Lower leg skin (tissue), 4 donors: ENCODE data around the gene RAP1GAP2. TPM values are rescaled to one million over a fixed set of nuclear protein-coding genes. Genes with fewer than 3 reads are reported as not detected.
A peak's percentile ranks its signal among the peaks of the same experiment; 100 is the strongest.

ENCODE experiments used
- DNase-seq, 2 donors: peaks; one replicate each; pipeline ENCODE4 v3.0.0-alpha.2; 2019; ENCODE audit warnings: low spot score in 2 of 2
- H3K4me3 ChIP-seq: fragments of 200-600 bp; sonication (generic); 2 replicates; pipeline ENCODE4 v1.5.1; 2017; ENCODE audit warnings: mild to moderate bottlenecking, low read depth; ENCODE audit not compliant: poor library complexity, severe bottlenecking
- POLR2A ChIP-seq, 2 donors: fragments of 450-650 bp; IDR thresholded peaks; one replicate each; pipeline ENCODE4 v1.6.1; 2016 to 2017; ENCODE audit warnings: antibody characterized with exemption in 2 of 2, mild to moderate bottlenecking in 1 of 2, moderate library complexity in 1 of 2
- WGBS, 2 donors: methylation state at CpG; one replicate each; pipeline ENCODE4 v1.1.5; 2018; 5-methylcytosine and 5-hydroxymethylcytosine counted together
- intact Hi-C: fragments of 100-400 bp; cut with DNase I; formaldehyde crosslinking; loops from one replicate; pipeline ENCODE4 v1.15.0; 2023; ENCODE audit warnings: low total_unique reads
- total RNA-seq, 4 donors: library from RNA; depleted of rRNA; stranded (reverse); fragments of >200 nt; gene quantifications; one replicate each; pipeline ENCODE4 v1.1.0, GENCODE V29; 2016
- TF ChIP-seq, protein P1 (sequence below), 3 donors: fragments of 450-650 bp; IDR thresholded peaks; one replicate each; pipeline ENCODE4 v1.5.1; 2016; ENCODE audit warnings: antibody characterized with exemption in 3 of 3, mild to moderate bottlenecking in 3 of 3, moderate library complexity in 2 of 3

Gene RAP1GAP2
- total RNA-seq, 4 donors from 2014 or later = 9.2 to 15.3 (median 12.8) TPM

- intact Hi-C loops = no loop called here
- DNase-seq = no peak
- TF ChIP-seq, protein P1, sequence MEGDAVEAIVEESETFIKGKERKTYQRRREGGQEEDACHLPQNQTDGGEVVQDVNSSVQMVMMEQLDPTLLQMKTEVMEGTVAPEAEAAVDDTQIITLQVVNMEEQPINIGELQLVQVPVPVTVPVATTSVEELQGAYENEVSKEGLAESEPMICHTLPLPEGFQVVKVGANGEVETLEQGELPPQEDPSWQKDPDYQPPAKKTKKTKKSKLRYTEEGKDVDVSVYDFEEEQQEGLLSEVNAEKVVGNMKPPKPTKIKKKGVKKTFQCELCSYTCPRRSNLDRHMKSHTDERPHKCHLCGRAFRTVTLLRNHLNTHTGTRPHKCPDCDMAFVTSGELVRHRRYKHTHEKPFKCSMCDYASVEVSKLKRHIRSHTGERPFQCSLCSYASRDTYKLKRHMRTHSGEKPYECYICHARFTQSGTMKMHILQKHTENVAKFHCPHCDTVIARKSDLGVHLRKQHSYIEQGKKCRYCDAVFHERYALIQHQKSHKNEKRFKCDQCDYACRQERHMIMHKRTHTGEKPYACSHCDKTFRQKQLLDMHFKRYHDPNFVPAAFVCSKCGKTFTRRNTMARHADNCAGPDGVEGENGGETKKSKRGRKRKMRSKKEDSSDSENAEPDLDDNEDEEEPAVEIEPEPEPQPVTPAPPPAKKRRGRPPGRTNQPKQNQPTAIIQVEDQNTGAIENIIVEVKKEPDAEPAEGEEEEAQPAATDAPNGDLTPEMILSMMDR (IDR thresholded peaks at IDR 0.05) = no peak
- TF ChIP-seq POLR2A (IDR thresholded peaks at IDR 0.05) = no peak
- H3K4me3 ChIP-seq = no peak overlapping the region
- 81 to 83% methylated on average over 11 of the region's 11 CpGs for WGBS, 2 donors
Measured at GRCh38 chr17:2819921-2820501, 23.8 kb downstream of the RAP1GAP2 start.

DNA sequence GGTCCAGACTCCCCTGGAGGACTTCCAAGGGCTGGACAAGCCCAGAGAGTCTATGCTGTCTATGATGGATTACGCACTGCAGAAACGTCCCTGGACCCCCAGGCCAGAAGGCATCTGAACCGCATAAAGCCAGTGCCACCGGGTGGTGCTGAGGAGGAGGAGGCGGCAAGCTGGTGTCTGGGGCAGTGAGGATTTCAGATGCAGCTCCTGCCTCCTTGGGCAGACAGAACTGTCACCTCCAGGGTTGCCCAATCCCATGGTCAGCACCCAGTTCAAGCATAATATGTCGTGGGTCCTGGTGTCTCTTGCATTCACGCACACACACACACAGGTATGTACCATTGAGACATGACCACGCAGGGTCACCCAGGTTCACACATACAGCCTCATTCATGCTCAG, 25.6 kb downstream of the RAP1GAP2 start:
- no peak overlapping the region for H3K4me3 ChIP-seq
- intact Hi-C loops = no loop called here
- TF ChIP-seq, protein P1 (IDR thresholded peaks at IDR 0.05) = no peak
- no peak for TF ChIP-seq POLR2A (IDR thresholded peaks at IDR 0.05)
- 67 to 76% methylated on average over 8 of the region's 8 CpGs for WGBS, 2 donors
- DNase-seq = no peak

- intact Hi-C loops = no loop called here
- TF ChIP-seq, protein P1 (IDR thresholded peaks at IDR 0.05) = no peak
- no peak for TF ChIP-seq POLR2A (IDR thresholded peaks at IDR 0.05)
- DNase-seq = no peak
- 48 to 64% methylated on average over 7 of the region's 7 CpGs for WGBS, 2 donors
- H3K4me3 ChIP-seq = no peak overlapping the region
Measured at GRCh38 chr17:2822358-2822757, 26.1 kb downstream of the RAP1GAP2 start.

- intact Hi-C loops = no loop called here
- TF ChIP-seq, protein P1 (IDR thresholded peaks at IDR 0.05) = no peak
- no peak for TF ChIP-seq POLR2A (IDR thresholded peaks at IDR 0.05)
- no peak overlapping the region for H3K4me3 ChIP-seq
- 58 to 59% methylated on average over 15 of the region's 15 CpGs for WGBS, 2 donors
- DNase-seq = no peak
Measured at GRCh38 chr17:2825253-2825970, 29.2 kb downstream of the RAP1GAP2 start.

GRCh38 chr17:2828397-2829038, 32.3 kb downstream of the RAP1GAP2 start:
- WGBS, 2 donors = 13 to 20% methylated on average over 14 of the region's 14 CpGs
- intact Hi-C loops = no loop called here
- H3K4me3 ChIP-seq = no peak overlapping the region
- TF ChIP-seq, protein P1 (IDR thresholded peaks at IDR 0.05) = peak in 1 of 3 donors; percentile 81
- TF ChIP-seq POLR2A (IDR thresholded peaks at IDR 0.05) = no peak
- peak; percentile 33 to 90 for DNase-seq
